GM19468 (cell line): ENCODE data around the gene CEP162.
"Not testable (repeated sequence)": the region's sequence is repeated elsewhere in the genome, so short reads cannot be mapped to it uniquely, and the experiment has no call there.

ENCODE experiments used
- ATAC-seq: cut with Tn5 transposase; IDR thresholded peaks from one replicate; pipeline ENCODE4 v1.9.1; 2021; ENCODE audit warnings: mild to moderate bottlenecking, moderate library complexity, moderate number of reproducible peaks; ENCODE audit not compliant: unreplicated experiment; ENCODE audit errors: extremely low read depth

The CEP162 gene

GRCh38 chr6:84228198-84228543, 728 bp upstream of the CEP162 start:
- no peak for ATAC-seq

GRCh38 chr6:84227044-84227433, 404 bp downstream of the CEP162 start:
- ATAC-seq: no peak

GRCh38 chr6:84224251-84224650, 3.2 kb downstream of the CEP162 start:
- no peak for ATAC-seq

- ATAC-seq: not testable (repeated sequence)
Measured at GRCh38 chr6:84223608-84224007, 3.8 kb downstream of the CEP162 start.

- no peak for ATAC-seq
Measured at GRCh38 chr6:84222426-84222825, 5.0 kb downstream of the CEP162 start.

- ATAC-seq: no peak
Measured at GRCh38 chr6:84220809-84221409, 6.5 kb downstream of the CEP162 start.

GRCh38 chr6:84218091-84218490, 9.4 kb downstream of the CEP162 start:
- no peak for ATAC-seq

- ATAC-seq: no peak
Measured at GRCh38 chr6:84213217-84213616, 14.2 kb downstream of the CEP162 start.

GRCh38 chr6:84204011-84204410, 23.4 kb downstream of the CEP162 start:
- no peak for ATAC-seq

GRCh38 chr6:84199987-84200386, 27.5 kb downstream of the CEP162 start:
- not testable (repeated sequence) for ATAC-seq

GRCh38 chr6:84197708-84198107, 29.7 kb downstream of the CEP162 start:
- ATAC-seq: no peak

GRCh38 chr6:84193114-84193708, 34.2 kb downstream of the CEP162 start:
- ATAC-seq: no peak

GRCh38 chr6:84191802-84192201, 35.6 kb downstream of the CEP162 start:
- no peak for ATAC-seq

- ATAC-seq: not testable (repeated sequence)
Measured at GRCh38 chr6:84189356-84189755, 38.1 kb downstream of the CEP162 start.

GRCh38 chr6:84183430-84183829, 44.0 kb downstream of the CEP162 start:
- no peak for ATAC-seq

GRCh38 chr6:84182001-84182400, 45.4 kb downstream of the CEP162 start:
- no peak for ATAC-seq

GRCh38 chr6:84177241-84177640, 50.2 kb downstream of the CEP162 start:
- ATAC-seq: no peak

GRCh38 chr6:84172574-84172973, 54.9 kb downstream of the CEP162 start:
- no peak for ATAC-seq

- ATAC-seq: no peak
Measured at GRCh38 chr6:84172080-84172479, 55.4 kb downstream of the CEP162 start.

GRCh38 chr6:84167457-84167856, 60.0 kb downstream of the CEP162 start:
- ATAC-seq: no peak

- ATAC-seq: no peak
Measured at GRCh38 chr6:84166395-84166794, 61.0 kb downstream of the CEP162 start.

GRCh38 chr6:84164328-84164727, 63.1 kb downstream of the CEP162 start:
- ATAC-seq: not testable (repeated sequence)
